GM18505 (cell line): ENCODE results near the gene DNASE1L3.

ENCODE experiments used
- ATAC-seq: cut with Tn5 transposase; IDR thresholded peaks from one replicate; pipeline ENCODE4 v1.9.1; 2021; ENCODE audit not compliant: unreplicated experiment
- POLR2A ChIP-seq: IDR thresholded peaks from 4 replicates; pipeline ENCODE4 v1.6.1; 2011; ENCODE audit warnings: borderline replicate concordance; ENCODE audit not compliant: insufficient read depth, insufficient read length; ENCODE audit errors: extremely low read depth

The DNASE1L3 gene

GRCh38 chr3:58173029-58173668 lies 37.6 kb downstream of the DNASE1L3 start:
- no peak for TF ChIP-seq POLR2A

GRCh38 chr3:58171126-58171525 lies 39.6 kb downstream of the DNASE1L3 start:
- no peak for ATAC-seq
- TF ChIP-seq POLR2A, result no peak

More at GRCh38 chr3:58173029-58173668, 37.6 kb downstream of the DNASE1L3 start:
- ATAC-seq, result no peak

- ATAC-seq, result no peak
- no peak for TF ChIP-seq POLR2A
Observed at GRCh38 chr3:58170376-58170775, 40.4 kb downstream of the DNASE1L3 start.

DNA sequence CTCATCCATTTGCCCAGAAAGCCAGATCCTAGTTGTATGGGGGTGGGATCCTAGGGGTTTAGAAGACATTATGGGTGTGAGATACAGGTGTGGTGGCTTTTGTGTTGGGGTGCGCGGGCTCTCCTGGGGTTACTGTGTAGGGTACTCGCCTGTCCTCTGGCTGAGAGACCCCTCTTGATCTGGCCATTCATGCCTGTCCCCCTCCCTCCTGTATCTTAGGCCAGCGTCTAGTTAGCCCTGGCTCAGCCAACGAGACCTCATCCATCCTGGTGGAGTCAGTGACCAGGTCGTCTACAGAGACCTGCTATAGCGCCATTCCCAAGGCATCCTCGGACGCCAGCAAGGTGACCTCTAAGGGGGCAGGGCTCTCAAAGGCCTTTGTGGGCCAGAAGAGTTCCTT lies 41.4 kb downstream of the DNASE1L3 start:
- no peak for TF ChIP-seq POLR2A
- ATAC-seq, result no peak

GRCh38 chr3:58168498-58168897 lies 42.3 kb downstream of the DNASE1L3 start:
- ATAC-seq, result no peak
- no peak for TF ChIP-seq POLR2A

- no peak for ATAC-seq
- TF ChIP-seq POLR2A, result no peak
Observed at GRCh38 chr3:58167431-58168351, 43.1 kb downstream of the DNASE1L3 start.

DNA sequence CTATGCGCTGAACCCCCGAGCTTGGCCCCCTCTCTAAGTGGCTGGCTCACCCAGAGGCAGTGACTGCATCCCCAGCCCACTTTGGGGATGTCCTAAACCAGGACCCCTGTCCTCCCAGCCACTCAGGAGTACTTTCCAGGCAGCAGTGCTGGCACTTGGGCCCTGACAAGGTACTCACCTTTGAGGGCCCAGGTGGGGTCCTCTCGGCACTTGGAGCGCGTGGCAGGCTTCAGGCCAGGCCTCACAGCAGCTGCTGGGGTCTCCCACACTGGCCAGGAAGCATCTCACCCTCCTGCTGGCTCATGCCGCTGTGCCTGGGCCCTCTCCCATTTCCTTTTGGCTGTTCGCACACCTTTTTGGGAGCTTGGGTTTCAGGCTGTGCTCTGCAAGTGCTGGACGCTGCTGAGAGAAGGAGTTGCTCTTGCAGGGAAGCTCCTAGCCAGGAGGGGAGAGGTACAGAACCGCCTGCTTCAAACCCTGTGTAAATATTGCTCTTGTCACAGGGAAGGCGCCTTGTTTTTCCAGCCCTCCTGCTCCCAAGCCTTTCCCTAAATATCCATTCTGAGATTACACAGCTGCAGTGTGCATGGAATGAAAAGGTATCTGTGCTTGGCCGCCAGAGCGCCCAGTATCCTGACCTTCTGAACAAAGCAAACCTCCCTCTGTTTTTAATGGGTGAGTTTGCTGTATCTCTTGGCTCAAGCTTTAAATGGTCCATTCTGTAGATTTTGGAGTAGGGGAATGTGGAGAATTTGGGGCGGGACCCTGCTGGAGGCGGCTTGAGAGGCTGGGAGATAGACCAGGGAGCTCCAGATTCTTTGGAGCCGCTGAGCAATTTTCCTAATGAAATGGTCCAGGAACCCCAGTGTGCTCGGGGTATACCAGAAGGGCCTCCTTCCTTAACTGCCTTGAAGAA lies 45.6 kb downstream of the DNASE1L3 start:
- ATAC-seq, result no peak

DNA sequence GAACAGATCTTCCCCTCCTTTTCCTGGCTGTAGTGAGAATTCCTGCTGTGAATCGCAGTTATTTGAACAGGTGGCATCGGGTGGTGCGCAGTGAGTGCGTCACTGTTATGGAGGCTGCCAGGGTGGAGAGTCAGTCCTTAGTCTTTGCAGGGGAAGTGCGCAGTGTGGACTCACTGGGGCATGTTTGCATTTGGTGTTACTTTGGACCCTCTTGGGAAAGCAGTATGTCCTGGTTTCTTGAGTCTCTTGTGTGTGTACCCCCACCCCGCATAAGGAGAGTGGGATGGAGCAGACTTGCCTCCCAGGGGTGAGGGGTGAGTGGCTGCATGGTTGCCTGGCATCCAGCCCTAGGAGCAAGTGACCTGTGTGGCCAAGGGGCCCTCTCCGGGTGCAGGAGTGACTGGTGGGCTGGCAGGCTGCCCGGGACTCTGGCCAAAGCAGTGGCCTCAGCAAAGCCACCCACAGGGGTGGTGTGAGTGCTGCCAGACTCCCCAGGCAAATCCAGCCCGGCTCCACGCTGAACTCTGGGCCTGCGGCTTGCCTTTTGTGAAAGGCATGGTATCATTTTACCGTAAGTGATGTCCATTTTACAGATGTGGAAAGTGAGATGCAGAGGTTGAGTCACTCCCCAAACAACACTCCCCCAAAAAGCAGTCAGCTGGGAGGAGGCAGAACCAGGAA lies 46.4 kb downstream of the DNASE1L3 start:
- no peak for ATAC-seq
- TF ChIP-seq POLR2A, result no peak

More for the DNA sequence above, 45.6 kb downstream of the DNASE1L3 start:
- no peak for TF ChIP-seq POLR2A

DNA sequence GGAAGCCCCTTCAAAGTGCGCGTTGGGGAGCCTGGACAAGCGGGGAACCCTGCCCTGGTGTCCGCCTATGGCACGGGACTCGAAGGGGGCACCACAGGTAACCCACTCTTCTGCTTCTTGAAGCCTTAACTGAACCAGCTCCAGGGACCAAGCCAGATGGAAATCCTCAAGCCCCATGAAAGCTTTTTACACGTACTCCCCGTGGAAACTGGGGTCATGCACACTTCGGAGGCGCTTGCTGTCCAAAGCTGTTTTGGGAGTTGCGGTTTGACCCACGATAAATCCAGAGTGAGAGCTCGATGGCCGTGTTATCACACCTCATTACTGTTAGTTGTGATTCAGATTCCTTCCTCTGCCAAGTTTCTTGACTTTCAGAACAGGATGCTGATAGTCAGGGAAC lies 47.5 kb downstream of the DNASE1L3 start:
- ATAC-seq, result no peak

DNA sequence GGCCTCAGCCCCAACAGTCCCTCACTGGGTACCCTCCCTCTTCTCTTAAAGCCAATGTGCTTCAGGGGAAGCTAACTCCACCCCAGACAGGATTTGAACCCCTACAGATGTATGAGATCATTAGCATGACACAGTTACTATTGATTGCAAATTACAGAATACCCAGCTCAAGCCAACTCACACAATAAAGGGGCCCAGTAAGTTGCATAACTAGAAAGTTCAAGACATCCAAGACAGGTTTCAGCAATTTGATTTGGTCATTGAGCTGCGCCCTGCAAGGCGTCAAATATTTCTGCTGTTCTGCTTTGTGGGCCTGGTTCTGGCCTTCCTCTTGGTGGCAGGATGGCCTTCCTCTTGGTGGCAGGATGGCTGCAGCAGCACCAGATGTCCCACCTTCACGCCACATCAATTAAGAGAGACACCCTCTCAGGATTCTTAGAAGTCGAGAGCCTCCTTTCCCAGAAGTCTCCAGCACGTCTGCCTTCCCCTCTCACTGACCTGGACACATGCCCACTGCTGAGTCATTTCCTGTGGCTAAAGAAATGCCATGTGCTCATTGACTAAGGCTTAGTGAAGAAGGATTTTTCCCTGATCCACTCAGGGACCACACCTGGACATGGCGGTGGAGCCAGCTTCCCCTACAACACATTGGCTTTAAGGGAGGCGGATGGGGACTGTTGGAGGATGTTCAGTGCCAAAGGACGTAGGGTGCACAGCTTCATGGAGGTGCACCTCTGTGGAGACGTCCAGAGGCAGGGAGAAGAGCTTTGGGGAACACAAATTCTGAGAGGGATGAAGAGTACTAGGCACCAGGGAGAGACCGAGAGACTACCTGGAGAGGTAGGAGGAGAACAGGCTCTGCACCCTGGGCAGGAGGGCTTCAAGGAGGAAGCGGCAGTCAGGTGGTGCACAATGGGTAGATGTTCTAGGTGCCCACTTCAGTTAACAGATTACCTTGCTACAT lies 49.1 kb downstream of the DNASE1L3 start:
- TF ChIP-seq POLR2A, result no peak
- ATAC-seq, result no peak

More for the DNA sequence above, 47.5 kb downstream of the DNASE1L3 start:
- TF ChIP-seq POLR2A, result no peak

- no peak for TF ChIP-seq POLR2A
- no peak for ATAC-seq
Observed at GRCh38 chr3:58160399-58160798, 50.4 kb downstream of the DNASE1L3 start.
